ENCODE results near the gene SLC22A7. TPM values are rescaled to one million over a fixed set of nuclear protein-coding genes. Genes with fewer than 3 reads are reported as not detected.

The SLC22A7 gene
- total and polyA plus RNA-seq, 7 experiments from 2014 or later, result not detected

DNA sequence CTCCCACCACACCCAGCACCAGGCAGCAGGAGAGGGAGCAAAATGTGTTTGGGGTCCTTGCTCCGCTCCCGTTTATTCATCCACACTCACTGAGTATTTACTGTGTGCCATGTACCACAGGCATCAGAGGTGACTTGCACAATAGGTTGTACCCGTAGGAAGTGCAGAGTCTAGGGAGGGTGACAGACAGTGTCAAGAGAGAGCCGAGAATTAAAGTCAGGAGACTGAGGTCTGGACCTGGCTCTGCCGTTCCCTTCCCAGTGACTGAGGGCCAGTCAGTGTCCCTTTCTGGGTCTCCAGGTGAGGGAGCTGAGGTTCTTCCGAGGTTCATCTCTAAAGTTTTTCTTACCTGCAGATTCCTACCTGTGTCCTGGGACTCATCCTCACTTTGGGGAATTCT, 32.5 kb upstream of the SLC22A7 start:
- H3K9me3 Mint-ChIP-seq, result no peaks in the 10 kb centered on the region
- intact Hi-C loops (cut with micrococcal nuclease), result loop anchor here in 1 of 2 donors (10.0 kb wide), 1 partner anchor 69 kb away; no protein-coding TSS in a partner anchor
- peaks cover 0 to 31% (median 4%) of the 10 kb centered on the region in 5 donors for H3K27me3 Mint-ChIP-seq

DNA sequence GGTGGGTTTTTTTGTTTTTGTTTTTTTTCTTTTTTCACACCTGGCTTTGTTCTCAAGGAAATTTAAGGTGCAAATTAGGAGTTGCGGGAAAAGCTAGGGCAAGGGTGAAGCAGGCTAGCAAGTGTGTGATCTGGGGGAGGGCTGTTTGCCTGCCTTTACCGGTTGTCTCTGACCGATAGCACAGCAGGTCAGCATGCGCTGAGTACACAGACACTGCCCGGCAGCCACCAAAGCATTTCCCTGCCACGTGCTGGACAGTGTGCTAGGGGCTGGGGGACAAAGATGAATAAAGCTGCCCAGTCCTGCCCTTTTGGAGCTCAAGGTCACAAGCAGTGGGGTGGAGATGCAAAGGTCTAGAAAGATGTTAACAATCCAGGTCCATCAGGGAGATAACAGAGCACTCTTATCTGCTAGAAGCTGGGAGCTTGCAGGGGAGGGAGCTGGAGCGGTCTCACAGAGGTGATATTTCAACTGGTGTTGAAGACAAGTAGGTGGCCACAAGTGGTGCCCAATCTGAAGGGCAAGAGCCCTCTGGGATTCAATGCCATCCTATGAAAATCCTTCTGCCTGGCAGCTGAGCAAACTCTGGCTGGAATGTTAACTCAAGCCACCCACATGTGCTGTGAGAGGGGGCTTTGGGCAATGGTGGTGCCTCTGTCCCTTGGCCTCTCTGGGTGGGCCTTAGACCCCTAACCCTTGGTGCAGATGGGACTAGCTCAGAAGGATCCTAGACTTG, 30.3 kb upstream of the SLC22A7 start:
- POLR2A ChIA-PET, result interaction anchor here (0.6 kb wide), 1 partner anchor 430 kb away, joined by 3 read pairs; no protein-coding TSS in a partner anchor
- no peaks in the 10 kb centered on the region for H3K27me3 ChIP-seq (ENCODE audit: control insufficient read depth in 2 of 2, insufficient read depth in 2 of 2, low read length in 2 of 2)

More for the DNA sequence above, 32.5 kb upstream of the SLC22A7 start:
- POLR2A ChIA-PET, result interaction anchor here (0.8 kb wide), 1 partner anchor 55 kb away, joined by 3 read pairs; no protein-coding TSS in a partner anchor
- no peaks in the 10 kb centered on the region for H3K4me1 ChIP-seq (ENCODE audit: control insufficient read depth in 2 of 2, insufficient read depth in 2 of 2, low read length in 2 of 2)
- Mint-ChIP-seq H3K4me3 (no peak overlapping the region), H3K27ac (no peak overlapping the region), H3K4me1 (peaks cover 0 to 25% (median 6%) of the 10 kb centered on the region in 7 donors), H3K36me3 (no peaks in the 10 kb centered on the region)
- CTCF ChIA-PET, result interaction anchor here (1.0 to 1.3 kb wide), 2 partner anchors 132 to 240 kb away, joined by 4 to 8 read pairs; no protein-coding TSS in a partner anchor
- no peak overlapping the region for H3K4me3 ChIP-seq (ENCODE audit: low read length)
- ATAC-seq (no peak), DNase-seq (no peak)
- H3K36me3 ChIP-seq (ENCODE audit: control insufficient read depth in 2 of 3, insufficient read depth in 3 of 3, low read length in 3 of 3), result no peaks in the 10 kb centered on the region
- no peaks in the 10 kb centered on the region for H3K27me3 ChIP-seq (ENCODE audit: control insufficient read depth in 2 of 2, insufficient read depth in 2 of 2, low read length in 2 of 2)
- H3K27ac ChIP-seq (ENCODE audit: low read depth, low read length), result no peak overlapping the region
- H3K9me3 ChIP-seq (ENCODE audit: control insufficient read depth in 2 of 3, low read length in 3 of 3), result no peaks in the 10 kb centered on the region

DNA sequence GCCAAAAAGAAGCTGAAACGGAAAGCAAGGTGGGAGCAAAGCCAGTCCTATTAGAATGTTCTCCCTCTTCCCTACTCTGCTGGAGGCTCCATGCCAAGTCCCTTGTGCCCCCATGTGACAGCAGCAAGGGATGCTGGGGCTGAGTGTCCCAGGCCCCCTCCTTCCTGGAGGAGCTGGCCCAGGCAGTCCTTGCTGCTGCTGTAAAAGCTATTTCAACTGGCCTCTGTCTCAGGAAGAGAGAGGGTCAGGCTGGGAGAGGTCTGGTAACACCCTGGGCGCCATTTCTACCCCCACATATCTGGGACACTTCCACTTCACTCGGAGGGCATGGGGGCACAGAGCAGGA, 29.7 kb upstream of the SLC22A7 start:
- Histone ChIP-seq H3K27me3 (ENCODE audit: control insufficient read depth in 2 of 2, insufficient read depth in 2 of 2, low read length in 2 of 2) (no peaks in the 10 kb centered on the region), H3K27ac (ENCODE audit: low read depth, low read length) (no peak overlapping the region), H3K4me1 (ENCODE audit: control insufficient read depth in 2 of 2, insufficient read depth in 2 of 2, low read length in 2 of 2) (no peaks in the 10 kb centered on the region), H3K9me3 (ENCODE audit: control insufficient read depth in 2 of 3, low read length in 3 of 3) (no peaks in the 10 kb centered on the region), H3K4me3 (ENCODE audit: low read length) (no peak overlapping the region), H3K36me3 (ENCODE audit: control insufficient read depth in 2 of 3, insufficient read depth in 3 of 3, low read length in 3 of 3) (no peaks in the 10 kb centered on the region)
- CTCF ChIA-PET, result interaction anchor here (1.0 to 1.3 kb wide), 4 partner anchors 38 to 239 kb away, joined by 3 to 5 read pairs (median 4); partner anchors contain the start of gene ZNF318
- Mint-ChIP-seq H3K27ac (no peak overlapping the region), H3K9me3 (no peaks in the 10 kb centered on the region), H3K36me3 (no peaks in the 10 kb centered on the region), H3K4me3 (peak overlapping the region in 3 of 10 donors; percentile 6 to 60 (median 16)), H3K4me1 (peaks cover 0 to 17% (median 6%) of the 10 kb centered on the region in 7 donors), H3K27me3 (peaks cover 0 to 51% (median 4%) of the 10 kb centered on the region in 5 donors)
- POLR2A ChIA-PET, result interaction anchor here (1.0 kb wide), 1 partner anchor 102 kb away, joined by 3 read pairs; the partner anchor contains the start of gene ZNF318
- no peak for ATAC-seq
- intact Hi-C loops (cut with micrococcal nuclease), result loop anchor here in 1 of 2 donors (10.0 kb wide), 1 partner anchor 66 kb away; no protein-coding TSS in a partner anchor
- no peak for DNase-seq

More for the DNA sequence above, 30.3 kb upstream of the SLC22A7 start:
- CTCF ChIA-PET, result interaction anchor here (1.0 to 1.3 kb wide), 4 partner anchors 38 to 240 kb away, joined by 3 to 5 read pairs (median 4); partner anchors contain the start of gene ZNF318
- H3K27me3 Mint-ChIP-seq, result peaks cover 0 to 45% (median 4%) of the 10 kb centered on the region in 5 donors
- no peaks in the 10 kb centered on the region for H3K36me3 ChIP-seq (ENCODE audit: control insufficient read depth in 2 of 3, insufficient read depth in 3 of 3, low read length in 3 of 3)
- H3K9me3 ChIP-seq (ENCODE audit: control insufficient read depth in 2 of 3, low read length in 3 of 3), result no peaks in the 10 kb centered on the region
- DNase-seq, result no peak
- intact Hi-C loops (cut with micrococcal nuclease), result loop anchor here in 1 of 2 donors (10.0 kb wide), 1 partner anchor 67 kb away; no protein-coding TSS in a partner anchor
- H3K27ac ChIP-seq (ENCODE audit: low read depth, low read length), result no peak overlapping the region
- no peak overlapping the region for H3K27ac Mint-ChIP-seq
- no peaks in the 10 kb centered on the region for H3K9me3 Mint-ChIP-seq
- no peaks in the 10 kb centered on the region for H3K36me3 Mint-ChIP-seq
- H3K4me1 ChIP-seq (ENCODE audit: control insufficient read depth in 2 of 2, insufficient read depth in 2 of 2, low read length in 2 of 2), result no peaks in the 10 kb centered on the region
- no peak overlapping the region for H3K4me3 ChIP-seq (ENCODE audit: low read length)
- ATAC-seq, result no peak
- H3K4me1 Mint-ChIP-seq, result peaks cover 0 to 18% (median 6%) of the 10 kb centered on the region in 7 donors
- H3K4me3 Mint-ChIP-seq, result peak overlapping the region in 2 of 10 donors; percentile 6 to 16

DNA sequence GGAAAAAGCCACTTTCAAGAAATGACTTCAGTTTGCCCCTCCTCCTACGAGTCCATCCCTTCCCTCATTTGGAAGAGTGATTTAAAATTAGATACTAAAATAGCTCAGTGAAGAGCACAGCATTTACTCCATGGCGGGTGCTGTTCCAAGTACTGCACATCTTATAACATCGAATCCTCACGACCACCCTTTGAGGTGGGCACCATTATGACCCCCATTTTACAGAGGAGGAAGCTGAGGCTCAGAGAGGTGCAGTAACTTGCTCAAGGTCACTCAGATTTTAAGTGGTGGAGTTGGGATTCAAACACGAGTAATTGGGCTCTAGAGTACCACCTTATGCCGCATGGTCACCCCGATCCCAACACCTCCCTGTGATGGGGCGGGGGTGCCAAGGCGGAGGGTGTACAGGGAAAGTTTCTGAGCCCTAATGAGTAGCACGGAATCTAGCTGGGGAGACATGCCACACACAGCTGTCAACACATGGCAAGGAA, 29.2 kb upstream of the SLC22A7 start:
- CTCF ChIA-PET, result interaction anchor here (1.3 kb wide), 3 partner anchors 39 to 239 kb away, joined by 4 to 5 read pairs (median 4); partner anchors contain the start of gene ZNF318
- H3K27ac Mint-ChIP-seq, result peak overlapping the region in 3 of 9 donors; percentile 21 to 41 (median 40)
- Histone ChIP-seq H3K9me3 (ENCODE audit: control insufficient read depth in 2 of 3, low read length in 3 of 3) (no peaks in the 10 kb centered on the region), H3K27me3 (ENCODE audit: control insufficient read depth in 2 of 2, insufficient read depth in 2 of 2, low read length in 2 of 2) (no peaks in the 10 kb centered on the region), H3K27ac (ENCODE audit: low read depth, low read length) (no peak overlapping the region), H3K4me3 (ENCODE audit: low read length) (peak overlapping the region; percentile 50), H3K36me3 (ENCODE audit: control insufficient read depth in 2 of 3, insufficient read depth in 3 of 3, low read length in 3 of 3) (no peaks in the 10 kb centered on the region), H3K4me1 (ENCODE audit: control insufficient read depth in 2 of 2, insufficient read depth in 2 of 2, low read length in 2 of 2) (no peaks in the 10 kb centered on the region)
- POLR2A ChIA-PET, result interaction anchor here (0.5 to 1.0 kb wide), 2 partner anchors 101 to 272 kb away, joined by 3 to 4 read pairs; partner anchors contain the start of gene ZNF318
- intact Hi-C loops (cut with micrococcal nuclease), result loop anchor here (1.0 to 10.0 kb wide), 2 partner anchors 22 to 66 kb away; no protein-coding TSS in a partner anchor
- H3K27me3 Mint-ChIP-seq, result peaks cover 0 to 56% (median 4%) of the 10 kb centered on the region in 5 donors
- peak overlapping the region; percentile 60 to 84 (median 78) for H3K4me3 Mint-ChIP-seq
- DNase-seq (no peak), ATAC-seq (no peak)
- H3K4me1 Mint-ChIP-seq, result peaks cover 0 to 17% (median 6%) of the 10 kb centered on the region in 7 donors
- no peaks in the 10 kb centered on the region for H3K9me3 Mint-ChIP-seq
- H3K36me3 Mint-ChIP-seq, result no peaks in the 10 kb centered on the region

DNA sequence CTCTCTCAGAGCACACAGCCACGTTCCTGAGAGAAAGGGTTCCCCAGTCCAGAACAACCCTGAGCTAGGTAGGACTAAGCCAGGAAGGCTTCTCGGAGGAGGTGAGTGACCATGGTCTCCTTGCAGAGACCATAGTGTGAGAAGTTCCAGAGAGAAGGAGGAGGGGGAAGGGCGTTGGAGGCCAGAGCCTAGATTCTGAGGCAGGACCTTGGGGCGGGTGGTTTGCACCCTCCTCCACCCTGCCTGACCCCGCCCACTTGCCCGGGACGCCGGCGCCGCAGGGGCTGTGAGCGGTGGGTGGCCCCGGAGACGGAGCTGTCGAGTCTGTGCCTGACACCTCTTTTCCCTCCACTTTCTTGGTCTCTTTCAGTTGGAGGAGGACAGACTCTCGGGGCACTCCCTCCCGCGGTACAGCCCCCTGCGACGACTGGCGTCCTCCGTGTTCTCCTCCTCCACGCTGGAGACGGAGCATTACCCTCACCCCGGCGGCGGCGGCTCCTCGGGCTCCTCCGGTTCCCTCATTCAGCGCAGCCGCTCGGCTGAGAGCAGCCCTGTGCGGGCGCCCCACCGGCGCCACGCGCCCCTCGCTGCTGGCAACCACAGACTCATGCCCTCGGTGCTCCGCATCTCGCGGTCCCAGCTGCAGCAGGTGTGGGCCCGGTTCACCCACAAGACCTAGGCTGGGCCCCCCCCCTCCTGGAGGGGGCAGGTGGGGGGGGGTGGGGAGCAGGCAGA, 28.6 kb upstream of the SLC22A7 start:
- DNase-seq (peak; percentile 14 to 62 (median 39)), ATAC-seq (peak; percentile 70)
- H3K27me3 Mint-ChIP-seq, result peaks cover 0 to 62% (median 4%) of the 10 kb centered on the region in 5 donors
- ChIA-PET POLR2A (interaction anchor here (0.5 to 1.0 kb wide), 2 partner anchors 100 to 273 kb away, joined by 3 to 4 read pairs; partner anchors contain the start of gene ZNF318), CTCF (interaction anchor here (1.3 kb wide), 1 partner anchor 40 kb away, joined by 4 read pairs; no protein-coding TSS in a partner anchor)
- no peak overlapping the region for H3K27ac ChIP-seq (ENCODE audit: low read depth, low read length)
- peak overlapping the region in 3 of 9 donors; percentile 21 to 41 (median 40) for H3K27ac Mint-ChIP-seq
- H3K4me3 Mint-ChIP-seq, result peak overlapping the region; percentile 60 to 84 (median 78)
- H3K9me3 ChIP-seq (ENCODE audit: control insufficient read depth in 2 of 3, low read length in 3 of 3), result no peaks in the 10 kb centered on the region
- no peaks in the 10 kb centered on the region for H3K27me3 ChIP-seq (ENCODE audit: control insufficient read depth in 2 of 2, insufficient read depth in 2 of 2, low read length in 2 of 2)
- H3K4me3 ChIP-seq (ENCODE audit: low read length), result peak overlapping the region; percentile 50
- intact Hi-C loops (cut with micrococcal nuclease), result loop anchor here (1.0 to 10.0 kb wide), 2 partner anchors 22 to 65 kb away; no protein-coding TSS in a partner anchor
- H3K9me3 Mint-ChIP-seq, result no peaks in the 10 kb centered on the region
- H3K36me3 ChIP-seq (ENCODE audit: control insufficient read depth in 2 of 3, insufficient read depth in 3 of 3, low read length in 3 of 3), result no peaks in the 10 kb centered on the region
- H3K4me1 Mint-ChIP-seq, result peaks cover 0 to 19% (median 6%) of the 10 kb centered on the region in 7 donors
- H3K4me1 ChIP-seq (ENCODE audit: control insufficient read depth in 2 of 2, insufficient read depth in 2 of 2, low read length in 2 of 2), result no peaks in the 10 kb centered on the region
- H3K36me3 Mint-ChIP-seq, result no peaks in the 10 kb centered on the region
